Endothelial cell of hepatic sinusoid (primary cell): ENCODE results near the gene TXNRD2.

Experiments
- in situ Hi-C: cut with HindIII; loops from 2 replicates; pipeline ENCODE4 v1.10.0; 2017; ENCODE audit warnings: low sequenced_read_pairs

The TXNRD2 gene

DNA sequence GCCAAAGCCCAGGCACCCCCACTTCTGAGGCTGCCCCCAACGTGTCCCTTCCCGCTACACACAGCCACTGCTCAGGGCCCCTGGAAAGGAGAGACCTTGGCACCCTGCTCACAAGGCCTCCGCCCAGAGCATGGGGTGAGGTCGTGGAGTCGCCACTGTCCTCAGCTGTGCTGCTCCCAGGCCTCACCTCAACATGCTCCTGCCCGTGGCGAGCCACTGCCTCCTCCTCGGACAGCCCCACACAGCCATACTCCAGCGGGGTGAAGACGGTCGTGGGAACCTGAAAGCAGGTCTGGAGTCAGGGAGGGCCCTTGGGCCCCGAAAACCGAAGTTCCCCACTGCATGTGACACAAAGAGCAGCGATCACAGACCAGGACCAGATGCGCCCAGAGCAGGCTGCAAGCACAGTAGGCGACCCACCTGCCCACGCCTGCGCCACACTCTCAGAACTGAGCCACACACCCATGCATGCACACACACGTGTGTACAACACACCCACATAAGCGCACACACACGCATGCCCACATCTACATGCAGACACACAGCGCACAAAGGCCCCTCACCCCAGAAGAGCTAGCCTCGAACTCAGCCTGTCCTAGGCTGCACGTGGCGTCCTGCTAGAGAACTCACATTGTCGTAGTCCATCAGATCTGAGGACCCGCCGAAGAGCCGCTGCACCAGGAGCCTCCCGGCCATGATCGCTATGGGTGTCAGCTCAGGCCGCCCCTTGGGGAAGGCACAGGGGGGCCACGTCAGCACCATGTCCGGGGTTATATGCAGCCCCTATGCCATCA, 61.4 kb downstream of the TXNRD2 start:
- in situ Hi-C loops = no loop called here

GRCh38 chr22:19879643-19879991, 62.0 kb downstream of the TXNRD2 start:
- in situ Hi-C loops = no loop called here

GRCh38 chr22:19879246-19879570, 62.4 kb downstream of the TXNRD2 start:
- in situ Hi-C loops = no loop called here

- in situ Hi-C loops = no loop called here
Measured at GRCh38 chr22:19878461-19879245, 63.0 kb downstream of the TXNRD2 start.

GRCh38 chr22:19877626-19878339, 63.8 kb downstream of the TXNRD2 start:
- in situ Hi-C loops = no loop called here

- in situ Hi-C loops = no loop called here
Measured at GRCh38 chr22:19876941-19877625, 64.5 kb downstream of the TXNRD2 start.

- in situ Hi-C loops = no loop called here
Measured at GRCh38 chr22:19876314-19876940, 65.2 kb downstream of the TXNRD2 start.

DNA sequence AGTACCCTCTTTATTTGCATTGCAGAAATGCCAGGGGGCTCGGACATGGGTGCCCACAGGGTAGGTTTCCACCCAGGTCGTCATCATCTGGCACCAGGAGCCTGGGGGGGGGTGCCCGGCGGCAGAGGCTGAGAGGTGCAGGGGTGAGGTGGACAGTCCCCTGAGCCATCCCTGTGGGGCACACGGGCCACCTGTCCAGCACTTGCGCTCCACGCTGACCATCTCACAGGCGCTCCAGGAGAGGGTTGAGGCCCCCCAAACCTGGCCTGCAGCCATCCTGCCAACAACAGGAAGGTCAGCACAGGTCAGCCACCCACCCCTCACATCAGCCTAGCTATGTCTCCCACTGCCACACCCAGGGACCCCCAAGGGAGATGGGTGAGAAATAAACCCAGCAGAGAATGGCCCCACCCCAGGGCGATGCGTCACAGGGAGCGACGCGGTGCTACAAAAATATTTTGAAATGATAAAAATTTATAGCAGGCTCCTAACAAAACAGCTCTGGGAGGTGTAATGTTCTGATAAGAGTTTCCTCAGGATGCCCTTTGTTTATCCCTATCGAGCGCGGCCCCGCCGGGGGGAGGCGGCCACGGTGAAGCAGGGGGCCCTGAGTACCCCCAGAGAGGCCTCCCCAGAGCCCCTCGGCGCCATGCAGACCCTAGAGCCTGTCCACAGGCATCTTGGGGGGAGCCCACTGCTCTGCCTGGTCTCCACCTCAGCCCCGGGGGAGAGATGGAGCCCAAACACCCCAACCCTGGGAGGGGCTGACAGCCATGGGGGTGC, 65.9 kb downstream of the TXNRD2 start:
- in situ Hi-C loops = no loop called here

- in situ Hi-C loops = no loop called here
Measured at GRCh38 chr22:19875061-19875530, 66.5 kb downstream of the TXNRD2 start.

DNA sequence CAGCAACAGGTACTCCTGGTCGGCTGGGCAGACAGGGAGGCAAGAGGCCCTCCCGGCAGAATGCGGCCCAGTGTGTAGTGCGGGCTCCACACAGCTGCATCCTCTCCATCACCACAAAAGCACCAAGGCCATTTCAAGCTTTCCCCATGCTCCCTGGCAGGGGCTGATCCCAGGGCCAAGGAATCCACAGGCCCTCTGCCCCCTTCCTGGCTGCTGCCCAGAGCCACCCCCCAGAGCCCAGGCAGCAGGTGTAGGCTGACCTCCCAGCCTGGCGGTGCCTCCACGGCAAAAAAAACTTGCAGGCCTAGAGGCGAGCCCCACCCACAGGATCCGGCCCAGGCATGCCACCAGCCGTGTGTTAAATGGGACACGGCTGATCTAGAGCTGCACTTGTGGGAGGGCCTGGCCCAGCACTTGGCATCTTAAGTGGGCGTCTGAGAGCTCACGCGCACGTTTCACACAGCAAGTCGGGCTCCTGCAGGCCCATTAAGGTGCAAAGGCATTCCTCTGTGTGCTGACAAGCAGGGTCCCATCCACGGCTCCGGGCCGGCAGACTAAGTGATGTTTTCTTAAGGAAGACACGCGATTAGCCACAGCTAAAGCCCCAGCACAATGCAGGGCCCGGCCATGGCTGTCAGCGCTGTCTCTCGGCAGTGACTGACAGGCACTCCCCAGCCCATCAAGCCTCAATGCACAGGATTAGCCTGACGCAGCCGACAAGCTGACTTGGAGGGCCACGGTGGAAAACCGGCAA, 67.1 kb downstream of the TXNRD2 start:
- in situ Hi-C loops = no loop called here

- in situ Hi-C loops = no loop called here
Measured at GRCh38 chr22:19873960-19874306, 67.7 kb downstream of the TXNRD2 start.

DNA sequence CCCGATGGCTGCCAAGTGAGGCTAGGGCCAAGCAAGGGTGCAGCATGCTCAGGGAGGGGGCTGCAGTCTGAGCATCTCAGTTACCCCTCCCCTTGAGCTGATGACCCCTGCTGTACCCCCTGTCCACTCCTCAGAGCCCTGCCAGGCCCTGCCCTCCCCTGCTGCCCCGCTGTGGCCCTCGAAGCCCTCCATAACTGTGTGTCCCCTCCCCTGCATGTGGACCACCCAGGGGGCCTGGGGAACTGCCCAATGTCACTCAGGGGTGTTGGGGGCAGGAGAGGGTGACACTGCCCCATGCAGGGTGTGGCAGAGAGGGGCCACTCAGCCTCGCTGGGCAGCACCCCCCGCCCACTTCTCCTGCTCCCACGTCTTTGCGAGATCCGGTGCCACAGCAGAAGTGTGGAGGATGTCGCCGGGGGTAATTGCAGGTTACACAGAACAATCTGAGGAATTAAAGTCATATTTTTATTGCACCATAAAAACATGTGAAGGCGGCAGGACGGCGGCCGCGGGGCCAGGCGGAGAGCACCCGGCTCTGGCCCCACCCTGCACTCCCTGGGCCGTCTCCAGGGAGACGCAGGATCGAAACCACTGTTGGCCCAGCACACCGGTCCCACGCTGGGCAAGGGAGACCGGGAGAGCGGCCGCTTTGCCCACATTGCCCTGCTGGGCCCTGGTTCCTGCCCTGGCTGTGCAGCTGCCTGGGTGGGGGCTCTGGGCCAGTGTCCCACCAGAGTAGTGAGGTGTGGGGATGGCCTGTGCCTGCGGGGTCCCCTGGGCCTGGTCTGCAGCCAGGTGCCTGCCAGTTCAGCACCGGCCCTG, 68.3 kb downstream of the TXNRD2 start:
- in situ Hi-C loops = no loop called here

DNA sequence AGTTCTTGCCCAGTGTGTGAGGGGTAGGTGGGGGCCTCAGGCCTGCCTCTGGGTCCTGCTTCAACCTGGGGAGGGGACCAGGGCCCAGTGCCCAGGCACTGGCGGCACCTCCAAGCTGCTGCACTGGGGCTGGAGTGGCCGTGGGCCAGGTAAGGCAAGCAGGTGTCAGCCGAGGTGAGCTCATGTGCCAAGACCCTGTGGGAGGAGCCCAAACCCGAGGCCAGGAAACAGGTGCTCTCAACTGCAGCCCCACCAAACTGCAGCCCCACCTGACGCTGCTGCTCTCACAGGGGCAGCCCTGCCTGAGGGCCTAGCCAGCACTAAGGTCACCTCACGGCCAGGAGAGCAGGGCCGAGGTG, 68.9 kb downstream of the TXNRD2 start:
- in situ Hi-C loops = no loop called here

GRCh38 chr22:19871845-19872778, 69.5 kb downstream of the TXNRD2 start:
- in situ Hi-C loops = no loop called here

- in situ Hi-C loops = no loop called here
Measured at GRCh38 chr22:19871023-19871844, 70.4 kb downstream of the TXNRD2 start.

DNA sequence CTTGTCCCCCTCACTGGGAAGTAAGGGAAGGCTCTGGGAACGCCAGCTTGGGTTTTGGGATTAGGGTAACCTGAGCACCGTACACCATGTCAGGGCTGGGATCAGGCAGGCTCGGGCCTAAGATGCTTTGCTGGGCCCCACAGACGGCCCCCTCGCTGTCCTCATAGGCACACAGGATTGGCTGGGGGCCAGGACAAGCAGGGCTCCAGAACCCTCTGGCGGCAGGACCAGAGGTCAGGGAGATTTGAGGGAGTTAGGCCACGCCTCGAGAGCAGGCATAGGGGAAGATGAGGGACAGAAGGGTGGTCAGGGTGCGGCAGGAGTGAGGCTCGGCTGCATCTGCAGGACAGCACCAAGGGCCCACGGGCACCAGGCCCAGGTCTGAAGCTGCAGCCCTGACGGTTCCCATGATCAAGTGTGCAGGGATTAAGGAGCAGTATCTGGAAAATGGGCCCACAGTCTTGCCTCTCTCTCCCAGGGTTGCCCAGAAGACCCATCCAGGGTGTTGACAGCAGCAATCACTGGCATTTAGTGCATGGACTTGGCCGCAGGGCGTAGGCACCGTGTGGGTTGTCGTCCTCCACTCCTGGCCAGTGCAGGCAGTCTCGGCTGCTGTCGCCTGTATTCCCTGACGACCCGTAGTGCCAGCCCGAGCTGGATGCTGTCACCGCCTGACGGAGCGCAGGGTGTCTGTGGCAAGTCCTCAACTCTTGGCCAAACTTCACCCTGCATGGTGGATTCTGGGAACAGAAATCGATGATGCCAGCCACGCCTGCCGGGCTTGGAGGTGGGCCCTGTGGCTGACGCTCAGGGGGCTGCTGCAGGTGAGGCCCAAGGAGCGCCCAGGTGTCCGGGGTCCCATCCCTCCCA, 71.2 kb downstream of the TXNRD2 start:
- in situ Hi-C loops = no loop called here
